ENCODE results near the gene GGA1. TPM values are rescaled to one million over a fixed set of nuclear protein-coding genes. Genes with fewer than 3 reads are reported as not detected.
"Not testable (repeated sequence)": the region's sequence is repeated elsewhere in the genome, so short reads cannot be mapped to it uniquely, and the experiment has no call there.

Gene GGA1
- polyA plus RNA-seq, 1 of the 3 experiments (the other 2 are of a cell fraction), result 81.1 TPM

DNA sequence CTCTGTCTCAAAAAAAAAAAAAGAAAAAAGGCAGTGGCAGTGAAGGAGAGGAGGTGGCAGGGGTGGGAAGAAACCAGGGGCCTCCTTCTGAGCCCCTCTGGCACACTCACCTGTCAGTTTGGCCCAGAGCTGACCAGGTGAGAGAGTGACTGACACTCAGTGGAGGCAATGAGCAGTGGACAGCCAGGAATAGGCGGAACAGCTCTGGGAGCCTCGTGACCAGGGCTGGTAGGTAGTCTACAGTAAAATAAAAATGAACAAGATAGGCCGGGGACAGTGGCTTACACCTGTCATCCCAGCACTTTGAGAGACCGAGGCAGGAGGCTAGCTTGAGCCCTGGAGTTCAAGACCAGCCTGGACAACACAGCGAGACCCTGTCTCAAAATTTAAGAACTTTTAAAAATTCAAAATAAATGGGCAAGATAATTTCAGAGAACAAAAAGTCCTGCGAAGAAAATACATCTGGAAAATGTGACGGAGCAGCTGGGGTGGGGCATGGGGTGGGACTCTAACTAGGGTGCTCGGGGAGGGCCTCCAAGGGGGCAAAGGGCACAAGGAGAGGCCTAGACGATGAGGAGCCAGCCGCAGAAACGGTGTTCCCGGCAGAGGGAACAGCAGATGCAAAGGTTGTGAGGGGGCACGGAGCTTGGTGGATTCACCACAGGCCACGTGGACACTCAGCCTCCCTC, 46.1 kb downstream of the GGA1 start (continued):
- TF ChIP-seq, protein P1, sequence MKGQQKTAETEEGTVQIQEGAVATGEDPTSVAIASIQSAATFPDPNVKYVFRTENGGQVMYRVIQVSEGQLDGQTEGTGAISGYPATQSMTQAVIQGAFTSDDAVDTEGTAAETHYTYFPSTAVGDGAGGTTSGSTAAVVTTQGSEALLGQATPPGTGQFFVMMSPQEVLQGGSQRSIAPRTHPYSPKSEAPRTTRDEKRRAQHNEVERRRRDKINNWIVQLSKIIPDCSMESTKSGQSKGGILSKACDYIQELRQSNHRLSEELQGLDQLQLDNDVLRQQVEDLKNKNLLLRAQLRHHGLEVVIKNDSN (IDR thresholded peaks at IDR 0.05; ENCODE audit: borderline replicate concordance, low read depth), result no peak
- no peak for TF ChIP-seq SMC3 (IDR thresholded peaks at IDR 0.05; ENCODE audit: low read depth, low read length)
- TF ChIP-seq, protein P2, sequence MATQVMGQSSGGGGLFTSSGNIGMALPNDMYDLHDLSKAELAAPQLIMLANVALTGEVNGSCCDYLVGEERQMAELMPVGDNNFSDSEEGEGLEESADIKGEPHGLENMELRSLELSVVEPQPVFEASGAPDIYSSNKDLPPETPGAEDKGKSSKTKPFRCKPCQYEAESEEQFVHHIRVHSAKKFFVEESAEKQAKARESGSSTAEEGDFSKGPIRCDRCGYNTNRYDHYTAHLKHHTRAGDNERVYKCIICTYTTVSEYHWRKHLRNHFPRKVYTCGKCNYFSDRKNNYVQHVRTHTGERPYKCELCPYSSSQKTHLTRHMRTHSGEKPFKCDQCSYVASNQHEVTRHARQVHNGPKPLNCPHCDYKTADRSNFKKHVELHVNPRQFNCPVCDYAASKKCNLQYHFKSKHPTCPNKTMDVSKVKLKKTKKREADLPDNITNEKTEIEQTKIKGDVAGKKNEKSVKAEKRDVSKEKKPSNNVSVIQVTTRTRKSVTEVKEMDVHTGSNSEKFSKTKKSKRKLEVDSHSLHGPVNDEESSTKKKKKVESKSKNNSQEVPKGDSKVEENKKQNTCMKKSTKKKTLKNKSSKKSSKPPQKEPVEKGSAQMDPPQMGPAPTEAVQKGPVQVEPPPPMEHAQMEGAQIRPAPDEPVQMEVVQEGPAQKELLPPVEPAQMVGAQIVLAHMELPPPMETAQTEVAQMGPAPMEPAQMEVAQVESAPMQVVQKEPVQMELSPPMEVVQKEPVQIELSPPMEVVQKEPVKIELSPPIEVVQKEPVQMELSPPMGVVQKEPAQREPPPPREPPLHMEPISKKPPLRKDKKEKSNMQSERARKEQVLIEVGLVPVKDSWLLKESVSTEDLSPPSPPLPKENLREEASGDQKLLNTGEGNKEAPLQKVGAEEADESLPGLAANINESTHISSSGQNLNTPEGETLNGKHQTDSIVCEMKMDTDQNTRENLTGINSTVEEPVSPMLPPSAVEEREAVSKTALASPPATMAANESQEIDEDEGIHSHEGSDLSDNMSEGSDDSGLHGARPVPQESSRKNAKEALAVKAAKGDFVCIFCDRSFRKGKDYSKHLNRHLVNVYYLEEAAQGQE (IDR thresholded peaks at IDR 0.05; ENCODE audit: low read depth, low read length), result no peak

DNA sequence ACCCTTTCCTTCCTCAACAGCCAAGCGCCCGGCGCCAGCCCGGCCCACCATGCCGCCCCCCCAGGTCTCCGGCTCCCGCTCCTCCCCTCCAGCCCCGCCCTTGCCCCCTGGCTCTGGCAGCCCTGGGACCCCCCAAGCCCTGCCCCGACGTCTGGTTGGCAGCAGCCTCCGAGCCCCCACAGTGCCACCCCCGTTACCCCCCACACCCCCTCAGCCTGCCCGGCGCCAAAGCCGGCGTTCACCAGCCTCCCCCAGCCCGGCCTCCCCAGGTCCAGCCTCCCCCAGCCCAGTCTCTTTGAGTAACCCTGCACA, 46.6 kb downstream of the GGA1 start:
- POLR2A ChIA-PET, result no interaction called here
- TF ChIP-seq EP300 (IDR thresholded peaks at IDR 0.05; ENCODE audit: borderline replicate concordance in 1 of 2, low read depth in 1 of 2, low read length in 1 of 2) (no peak), NFIC (IDR thresholded peaks at IDR 0.05; ENCODE audit: borderline replicate concordance) (no peak), EZH2phosphoT487 (IDR thresholded peaks at IDR 0.05; ENCODE audit: borderline replicate concordance, low read depth) (no peak)
- TF ChIP-seq, protein P3, sequence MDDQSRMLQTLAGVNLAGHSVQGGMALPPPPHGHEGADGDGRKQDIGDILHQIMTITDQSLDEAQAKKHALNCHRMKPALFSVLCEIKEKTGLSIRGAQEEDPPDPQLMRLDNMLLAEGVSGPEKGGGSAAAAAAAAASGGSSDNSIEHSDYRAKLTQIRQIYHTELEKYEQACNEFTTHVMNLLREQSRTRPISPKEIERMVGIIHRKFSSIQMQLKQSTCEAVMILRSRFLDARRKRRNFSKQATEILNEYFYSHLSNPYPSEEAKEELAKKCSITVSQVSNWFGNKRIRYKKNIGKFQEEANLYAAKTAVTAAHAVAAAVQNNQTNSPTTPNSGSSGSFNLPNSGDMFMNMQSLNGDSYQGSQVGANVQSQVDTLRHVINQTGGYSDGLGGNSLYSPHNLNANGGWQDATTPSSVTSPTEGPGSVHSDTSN (IDR thresholded peaks at IDR 0.05), result no peak
- CTCF ChIA-PET, result interaction anchor here (3.5 to 44.3 kb wide), 2 partner anchors 21 to 26 kb away, joined by 11 to 898 read pairs; partner anchors contain the start of gene SH3BP1

DNA sequence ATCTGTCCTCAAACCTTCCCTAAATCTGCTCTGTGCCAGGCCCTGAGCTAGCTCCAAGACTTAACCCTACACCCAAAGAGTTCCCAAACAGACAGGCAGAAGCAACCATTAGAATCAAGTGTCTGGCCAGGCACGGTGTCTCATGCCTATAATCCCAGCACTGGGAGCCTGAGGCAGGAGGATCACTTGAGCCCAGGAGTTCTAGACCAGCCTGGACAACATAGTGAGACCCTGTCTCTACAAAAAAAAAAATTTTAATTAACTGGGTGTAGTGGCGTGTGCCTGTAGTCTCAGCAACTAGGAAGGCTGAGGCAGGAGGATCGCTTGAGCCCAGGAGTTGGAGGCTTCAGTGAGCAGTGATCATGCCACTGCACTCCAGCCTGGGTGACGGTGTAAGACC, 47.9 kb downstream of the GGA1 start:
- H3K4me2 ChIP-seq; H3K4me3 ChIP-seq (ENCODE audit: low read depth in 2 of 2, low read length in 1 of 2); H3K9me3 ChIP-seq; H3K9me2 ChIP-seq; H3K9ac ChIP-seq; H3K27ac ChIP-seq (ENCODE audit: low read depth in 2 of 2, low read length in 1 of 2); H3K27me3 ChIP-seq (ENCODE audit: insufficient read depth); H3K36me3 ChIP-seq (replicated peaks in 1 of 2; ENCODE audit: control insufficient read depth in 1 of 2, insufficient read depth in 2 of 2, low read length in 1 of 2); H2AFZ ChIP-seq (ENCODE audit: low read depth); DNase-seq: not testable (repeated sequence)
- CTCF ChIA-PET, result interaction anchor here (1.4 to 44.3 kb wide), 4 partner anchors 23 to 79 kb away, joined by 5 to 898 read pairs (median 67); partner anchors contain the start of genes NOL12 and SH3BP1
- peaks cover 18% of the 10 kb centered on the region; the same call in 1 of the 2 replicates for H4K20me1 ChIP-seq (ENCODE audit: insufficient read depth)
- H3K79me2 ChIP-seq (ENCODE audit: insufficient read depth), result peaks cover 24% of the 10 kb centered on the region
- peaks cover 18% of the 10 kb centered on the region for H3F3A ChIP-seq (replicated peaks; ENCODE audit: insufficient read depth)
- peaks cover 18 to 32% of the 10 kb centered on the region in 2 experiments; a peak in 3 of 4 replicates for H3K4me1 ChIP-seq (ENCODE audit: control insufficient read depth in 1 of 2, insufficient read depth in 2 of 2, low read depth in 1 of 2, low read length in 1 of 2)
- WGBS (ENCODE audit: low lambda C conversion rate), result 96% methylated on average over 4 of the region's 4 CpGs
- POLR2A ChIA-PET, result interaction anchor here (0.9 kb wide), 1 partner anchor 13 kb away, joined by 3 read pairs; no protein-coding TSS in a partner anchor

More for the DNA sequence above, 46.6 kb downstream of the GGA1 start:
- H3K27me3 ChIP-seq (ENCODE audit: insufficient read depth), result no peaks in the 10 kb centered on the region
- H3K27ac ChIP-seq (ENCODE audit: low read depth in 2 of 2, low read length in 1 of 2), result no peak overlapping the region
- peaks cover 12% of the 10 kb centered on the region for H3K79me2 ChIP-seq (ENCODE audit: insufficient read depth)
- H3K9ac ChIP-seq, result no peak overlapping the region
- no peak overlapping the region for H3K4me3 ChIP-seq (ENCODE audit: low read depth in 2 of 2, low read length in 1 of 2)
- DNase-seq, result no peak
- H4K20me1 ChIP-seq (ENCODE audit: insufficient read depth), result peaks cover 9% of the 10 kb centered on the region; the same call in 1 of the 2 replicates
- 85% methylated on average over 13 of the region's 17 CpGs for WGBS (ENCODE audit: low lambda C conversion rate)
- no peaks in the 10 kb centered on the region for H3K9me2 ChIP-seq
- peaks cover 10% of the 10 kb centered on the region for H3F3A ChIP-seq (replicated peaks; ENCODE audit: insufficient read depth)
- H3K36me3 ChIP-seq (replicated peaks in 1 of 2; ENCODE audit: control insufficient read depth in 1 of 2, insufficient read depth in 2 of 2, low read length in 1 of 2), result peaks cover 2 to 7% of the 10 kb centered on the region in 2 experiments
- no peak overlapping the region for H3K4me2 ChIP-seq
- no peaks in the 10 kb centered on the region for H3K9me3 ChIP-seq
- H3K4me1 ChIP-seq (ENCODE audit: control insufficient read depth in 1 of 2, insufficient read depth in 2 of 2, low read depth in 1 of 2, low read length in 1 of 2), result peaks cover 5 to 18% of the 10 kb centered on the region in 2 experiments; a peak in 2 of 4 replicates
- no peak overlapping the region for H2AFZ ChIP-seq (ENCODE audit: low read depth)
